T-helper 1 cell treated with Interleukin-12 subunit alpha and Interleukin-12 subunit beta and Interleukin-4 antibody, amounts not matched to agents 30 ng/mL and 1 ng/mL, for 36 hours (primary cell): ENCODE data around the gene DKKL1. TPM values are rescaled to one million over a fixed set of nuclear protein-coding genes. Genes with fewer than 3 reads are reported as not detected.

Experiments used
- intact Hi-C: fragments of 100-400 bp; cut with micrococcal nuclease; formaldehyde crosslinking; loops from one replicate; pipeline ENCODE4 v1.15.1; 2024
- total RNA-seq: library from RNA; stranded (reverse); gene quantifications from 2 replicates; pipeline ENCODE4 v1.2.3, GENCODE V29; 2022

The DKKL1 gene
- total RNA-seq, 1 donor from 2014 or later = not detected

DNA sequence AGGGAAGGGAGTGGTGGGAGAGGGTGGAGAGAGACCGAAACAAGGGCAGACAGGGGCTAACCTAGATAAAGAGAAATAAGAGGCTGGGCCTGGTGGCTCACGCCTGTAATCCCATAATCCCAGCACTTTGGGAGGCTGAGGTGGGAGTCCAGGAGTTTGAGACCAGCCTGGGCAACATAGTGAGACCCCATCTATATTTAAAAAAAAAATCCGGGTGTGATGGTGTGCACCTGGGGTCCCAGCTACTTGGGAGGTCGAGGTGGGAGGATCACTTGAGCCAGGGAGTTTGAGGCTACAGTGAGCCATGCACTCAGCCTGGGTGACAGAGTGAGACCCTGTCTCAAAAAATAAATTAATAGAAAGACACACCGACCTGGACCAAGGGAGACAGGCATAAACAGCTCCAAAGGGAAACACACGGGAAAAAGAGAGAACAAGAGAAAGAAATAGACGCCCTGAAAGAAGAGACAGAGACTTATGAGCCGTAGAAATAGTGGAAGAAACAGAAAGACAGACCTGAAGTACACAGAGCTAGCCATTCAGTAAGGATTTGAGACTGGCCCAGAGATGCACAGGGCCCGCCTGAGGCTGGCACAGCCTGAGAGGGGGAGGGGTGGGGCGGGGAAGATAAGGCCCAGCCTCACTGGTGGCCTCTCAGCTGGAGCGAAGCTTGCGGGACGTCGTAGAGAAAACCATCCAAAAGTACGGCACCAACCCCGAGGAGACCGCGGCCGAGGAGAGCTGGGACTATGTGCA, 26.2 kb upstream of the DKKL1 start:
- intact Hi-C loops = no loop called here

GRCh38 chr19:49338023-49338677, 25.5 kb upstream of the DKKL1 start:
- intact Hi-C loops = no loop called here

DNA sequence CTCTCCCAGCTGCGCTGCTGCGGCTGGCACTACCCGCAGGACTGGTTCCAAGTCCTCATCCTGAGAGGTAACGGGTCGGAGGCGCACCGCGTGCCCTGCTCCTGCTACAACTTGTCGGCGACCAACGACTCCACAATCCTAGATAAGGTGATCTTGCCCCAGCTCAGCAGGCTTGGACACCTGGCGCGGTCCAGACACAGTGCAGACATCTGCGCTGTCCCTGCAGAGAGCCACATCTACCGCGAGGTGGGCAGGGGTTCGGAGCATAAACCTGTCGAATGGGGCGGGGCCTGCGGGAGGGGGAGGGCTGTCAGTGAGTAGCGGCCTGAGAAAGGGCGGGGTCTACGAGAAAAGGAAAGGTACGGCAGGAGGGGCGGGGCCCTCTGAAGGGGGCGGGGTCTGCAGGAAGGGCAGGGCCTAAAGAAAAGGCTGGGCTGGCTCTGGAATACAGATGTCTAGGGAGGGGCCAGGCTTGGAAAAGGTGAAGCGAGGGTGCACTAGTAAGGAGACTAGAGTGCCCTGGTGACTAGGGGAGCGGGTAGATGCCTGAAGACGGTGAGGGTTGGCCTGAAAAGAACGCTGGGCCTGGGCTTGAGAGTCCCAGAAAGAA, 24.9 kb upstream of the DKKL1 start:
- intact Hi-C loops = no loop called here

DNA sequence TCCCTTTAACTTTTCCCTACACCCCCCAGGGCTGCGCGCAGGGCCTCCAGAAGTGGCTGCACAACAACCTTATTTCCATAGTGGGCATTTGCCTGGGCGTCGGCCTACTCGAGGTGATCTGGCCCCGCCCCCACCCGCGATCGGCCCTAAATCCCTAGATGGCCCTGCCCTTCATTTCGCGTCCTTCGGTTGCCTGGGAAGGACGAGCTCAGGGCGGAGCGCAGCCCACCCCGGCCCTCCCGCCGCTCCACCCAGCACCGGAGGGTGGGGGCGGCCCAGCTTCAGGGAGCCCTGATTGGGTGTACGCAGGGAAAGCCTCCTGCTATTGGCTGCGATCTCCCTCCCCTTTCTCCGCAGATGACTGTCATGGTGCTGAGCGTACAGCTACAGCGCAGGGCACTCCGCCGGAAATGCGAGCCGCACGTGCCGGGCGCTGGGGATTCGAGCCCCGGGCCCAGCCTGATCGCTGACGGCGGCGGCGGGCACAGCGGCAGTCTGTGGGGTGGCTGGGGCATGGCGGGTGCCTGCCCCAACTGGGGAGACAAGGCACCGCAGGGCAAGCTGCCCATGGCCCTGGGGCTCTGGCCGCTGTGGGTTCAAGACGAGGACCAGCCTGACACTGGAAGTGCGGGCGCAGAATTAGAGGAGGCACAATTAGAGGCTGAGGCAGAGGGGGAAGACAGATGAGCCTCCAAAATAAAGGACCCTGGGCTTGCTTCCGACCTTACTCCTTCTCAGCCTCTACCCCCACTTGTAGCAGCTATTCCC, 24.2 kb upstream of the DKKL1 start:
- intact Hi-C loops = no loop called here

- intact Hi-C loops = no loop called here
Observed at GRCh38 chr19:49340069-49340864, 23.4 kb upstream of the DKKL1 start.

DNA sequence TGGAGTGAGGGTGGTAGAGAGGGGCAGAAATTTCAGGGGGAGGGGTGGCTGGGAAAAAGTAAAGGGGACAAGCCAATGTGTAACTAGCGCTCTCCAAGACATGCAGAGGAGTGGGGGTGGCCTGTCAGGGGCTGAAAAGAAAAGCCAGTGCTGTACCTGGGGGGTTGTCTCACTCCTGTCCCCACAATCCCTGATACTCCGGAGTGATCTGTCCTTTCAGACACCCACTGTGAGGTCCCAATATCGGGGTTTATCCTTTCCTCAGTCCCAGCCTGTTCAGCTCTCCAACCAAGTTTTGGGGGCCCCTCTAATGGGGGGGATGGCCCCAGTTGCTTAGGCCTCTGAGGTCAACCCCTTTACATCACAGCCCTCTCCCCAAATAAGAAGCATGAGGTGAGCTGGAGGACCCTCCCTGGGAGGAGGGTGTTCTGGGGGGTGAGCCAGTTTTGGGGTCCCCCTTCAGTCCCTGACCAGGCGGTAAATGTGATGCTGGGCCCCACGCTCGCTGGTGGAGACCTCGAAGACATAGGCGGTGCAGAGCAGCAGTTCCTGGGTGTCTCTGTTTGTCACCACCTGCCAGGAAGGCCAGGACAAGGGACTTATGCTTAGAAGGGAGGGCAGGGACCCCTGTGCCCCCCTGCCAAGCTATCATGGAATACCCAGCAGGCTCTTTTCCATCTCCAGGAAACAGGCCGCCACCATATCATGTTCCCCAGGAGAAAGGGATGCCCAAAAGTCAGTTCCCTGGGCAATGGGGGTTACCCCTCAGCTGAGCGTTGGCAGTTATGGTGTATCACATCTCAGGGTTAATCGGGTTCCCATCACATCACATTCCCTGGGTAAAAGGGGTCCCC, 22.6 kb upstream of the DKKL1 start:
- intact Hi-C loops = no loop called here

DNA sequence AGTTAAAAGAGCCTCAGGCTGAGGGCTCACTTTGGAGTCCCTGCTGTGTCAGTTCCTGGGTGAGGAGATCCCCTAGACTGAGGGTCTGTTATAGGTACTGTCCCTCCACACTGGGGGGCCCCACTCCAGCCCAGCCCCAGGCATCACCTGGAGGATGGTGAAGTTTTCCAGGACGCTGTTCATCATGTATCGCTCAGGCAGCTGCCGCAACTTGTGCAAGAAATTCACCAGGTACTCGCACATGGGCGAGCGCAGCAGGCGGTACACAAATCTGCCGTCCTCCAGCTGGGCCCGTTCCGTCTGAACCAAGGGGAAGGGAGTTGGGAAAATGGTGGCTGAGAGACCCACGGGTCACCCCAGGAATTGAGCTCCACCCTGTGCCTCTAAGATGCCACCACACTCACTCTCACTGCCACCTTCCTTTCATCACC, 21.4 kb upstream of the DKKL1 start:
- intact Hi-C loops = no loop called here

GRCh38 chr19:49343123-49343522, 20.6 kb upstream of the DKKL1 start:
- intact Hi-C loops = no loop called here

DNA sequence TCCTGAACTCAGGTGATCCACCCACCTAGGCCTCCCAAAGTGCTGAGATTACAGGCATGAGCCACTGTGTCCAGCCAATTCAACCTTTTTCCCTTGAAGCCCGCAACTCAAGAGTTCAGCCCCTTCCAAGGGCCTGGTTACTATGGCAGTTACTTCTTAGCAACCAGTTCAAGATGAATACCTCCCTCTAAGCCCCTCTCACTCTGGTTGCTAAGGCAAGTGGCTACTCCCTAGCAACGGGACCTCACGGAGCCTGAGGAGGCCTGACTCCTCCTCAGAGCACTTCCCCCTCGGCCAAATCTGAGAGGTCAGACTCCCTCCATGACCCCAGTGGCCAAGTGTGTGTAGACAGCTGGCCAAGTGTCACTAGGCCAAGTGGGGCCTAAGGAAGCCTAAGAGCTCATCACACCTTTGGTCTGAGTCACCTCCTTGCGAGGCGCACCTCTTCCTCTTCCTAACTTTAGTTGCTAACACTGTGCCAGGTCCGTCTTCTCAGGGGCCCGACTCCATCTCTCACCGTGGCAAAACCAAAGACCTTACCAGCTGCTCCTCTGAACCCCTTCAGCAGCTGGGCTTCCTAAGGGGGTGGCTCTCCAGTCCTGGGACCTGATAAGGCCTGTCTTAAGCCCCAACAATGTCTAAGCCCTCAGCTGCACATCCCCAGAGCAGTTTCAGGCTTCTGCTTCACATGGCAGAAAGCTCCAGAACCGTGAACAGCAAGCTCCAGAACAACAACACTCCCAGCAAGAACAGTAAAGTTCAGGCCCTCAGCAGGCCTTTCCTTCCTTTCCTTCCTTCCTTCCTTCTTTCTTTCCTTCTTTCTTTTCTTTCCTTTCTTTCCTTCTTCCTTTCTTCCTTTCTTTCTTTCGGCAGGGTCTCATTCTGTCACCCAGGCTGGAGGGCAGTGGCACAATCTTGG, 18.9 kb upstream of the DKKL1 start:
- intact Hi-C loops = no loop called here

DNA sequence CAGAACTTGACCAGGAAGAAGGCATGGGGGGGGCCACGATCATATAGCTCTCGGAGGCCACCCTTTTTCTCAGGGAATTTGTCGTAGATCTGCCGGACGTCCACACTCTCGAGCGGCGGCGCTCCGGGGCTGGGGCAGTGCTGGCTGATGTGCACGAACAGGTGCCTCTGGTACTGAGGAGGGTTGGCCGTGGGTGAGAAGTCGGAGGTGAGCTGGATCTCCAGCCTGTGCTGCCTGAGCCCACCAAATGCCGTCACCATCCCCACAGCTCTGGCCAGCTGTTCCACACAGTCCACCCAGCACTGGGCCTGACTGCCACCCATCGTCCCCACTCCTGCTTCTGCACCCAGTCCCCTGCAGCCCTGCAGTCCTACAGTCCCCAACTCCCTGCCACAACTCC, 16.5 kb upstream of the DKKL1 start:
- intact Hi-C loops = no loop called here

GRCh38 chr19:49347835-49348234, 15.8 kb upstream of the DKKL1 start:
- intact Hi-C loops = no loop called here

GRCh38 chr19:49348305-49349189, 15.1 kb upstream of the DKKL1 start:
- intact Hi-C loops = no loop called here

- intact Hi-C loops = no loop called here
Observed at GRCh38 chr19:49349567-49349966, 14.1 kb upstream of the DKKL1 start.

GRCh38 chr19:49355909-49356353, 7.7 kb upstream of the DKKL1 start:
- intact Hi-C loops = no loop called here

GRCh38 chr19:49356382-49356781, 7.3 kb upstream of the DKKL1 start:
- intact Hi-C loops = no loop called here

- intact Hi-C loops = no loop called here
Observed at GRCh38 chr19:49357186-49357585, 6.5 kb upstream of the DKKL1 start.

DNA sequence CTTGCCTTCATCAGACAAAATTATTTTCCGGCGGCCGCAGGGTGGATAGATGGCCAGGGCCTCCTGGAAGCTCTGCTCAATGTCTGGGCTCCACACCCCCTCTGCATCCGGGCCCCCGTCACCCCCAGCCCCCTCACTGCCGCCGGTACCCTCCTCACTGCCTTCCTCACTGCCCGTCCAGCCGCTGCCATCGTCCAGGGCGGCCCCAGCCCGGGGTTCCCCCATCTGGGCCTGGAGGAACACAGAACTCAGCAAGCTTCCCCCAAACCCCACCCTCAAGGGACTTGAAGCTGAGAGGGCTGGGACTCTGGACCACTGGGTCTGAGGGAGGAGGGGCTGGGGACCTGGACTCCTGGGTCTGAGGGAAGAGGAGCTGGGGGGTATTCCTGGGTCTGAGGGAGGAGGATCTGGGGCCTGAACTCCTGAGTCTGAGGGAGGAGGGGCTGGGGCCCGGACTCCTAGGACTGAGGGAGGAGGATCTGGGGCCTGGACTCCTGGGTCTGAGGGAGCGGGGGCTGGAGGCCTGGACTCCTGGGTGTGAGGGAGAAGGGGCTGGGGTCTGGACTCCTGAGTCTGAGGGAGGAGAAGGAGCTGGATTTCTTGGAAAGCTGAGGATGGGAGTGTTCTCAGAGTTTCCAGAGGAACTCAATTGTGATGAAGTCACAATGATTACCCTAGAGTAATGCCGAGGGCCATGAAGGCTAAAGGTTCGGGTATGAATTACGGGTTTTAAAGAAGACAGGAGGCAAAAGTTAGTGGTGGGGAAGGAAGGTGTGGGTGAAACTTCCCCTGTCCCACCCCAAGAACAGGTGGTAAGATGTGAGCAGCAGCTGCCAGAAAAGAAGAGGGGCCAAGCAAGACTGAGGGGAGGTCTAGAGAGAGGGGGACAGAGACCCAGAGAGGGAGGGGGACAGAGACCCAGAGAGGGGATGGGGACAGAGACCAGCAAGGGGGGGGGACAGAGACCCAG, 3.5 kb upstream of the DKKL1 start:
- intact Hi-C loops = no loop called here
